GM21381 (cell line): ENCODE results near the gene NFATC2.

ENCODE experiments used
- ATAC-seq: cut with Tn5 transposase; IDR thresholded peaks from one replicate; pipeline ENCODE4 v1.9.1; 2021; ENCODE audit warnings: mild to moderate bottlenecking, moderate library complexity; ENCODE audit not compliant: unreplicated experiment

The NFATC2 gene

GRCh38 chr20:51437182-51437924 lies 105.2 kb downstream of the NFATC2 start:
- ATAC-seq, result no peak

- ATAC-seq, result no peak
Measured at GRCh38 chr20:51434580-51435247, 107.8 kb downstream of the NFATC2 start.

GRCh38 chr20:51434026-51434425 lies 108.5 kb downstream of the NFATC2 start:
- ATAC-seq, result no peak

- no peak for ATAC-seq
Measured at GRCh38 chr20:51432875-51433274, 109.6 kb downstream of the NFATC2 start.

- no peak for ATAC-seq
Measured at GRCh38 chr20:51432251-51432784, 110.2 kb downstream of the NFATC2 start.

- ATAC-seq, result no peak
Measured at GRCh38 chr20:51431321-51431720, 111.2 kb downstream of the NFATC2 start.

- ATAC-seq, result no peak
Measured at GRCh38 chr20:51430198-51430950, 112.1 kb downstream of the NFATC2 start.

- no peak for ATAC-seq
Measured at GRCh38 chr20:51429696-51430095, 112.8 kb downstream of the NFATC2 start.

- ATAC-seq, result no peak
Measured at GRCh38 chr20:51429144-51429482, 113.4 kb downstream of the NFATC2 start.

GRCh38 chr20:51428401-51429143 lies 113.9 kb downstream of the NFATC2 start:
- no peak for ATAC-seq

- ATAC-seq, result no peak
Measured at GRCh38 chr20:51427651-51428291, 114.7 kb downstream of the NFATC2 start.

- ATAC-seq, result no peak
Measured at GRCh38 chr20:51426718-51427650, 115.5 kb downstream of the NFATC2 start.

- no peak for ATAC-seq
Measured at GRCh38 chr20:51425347-51426106, 117.0 kb downstream of the NFATC2 start.

GRCh38 chr20:51424270-51425117 lies 118.0 kb downstream of the NFATC2 start:
- no peak for ATAC-seq

- no peak for ATAC-seq
Measured at GRCh38 chr20:51423810-51424209, 118.7 kb downstream of the NFATC2 start.

GRCh38 chr20:51423290-51423667 lies 119.2 kb downstream of the NFATC2 start:
- ATAC-seq, result peak; percentile 61

- ATAC-seq, result no peak
Measured at GRCh38 chr20:51422514-51423289, 119.8 kb downstream of the NFATC2 start.
